MCF 10A (cell line): ENCODE results near the gene RFX4. TPM values are rescaled to one million over a fixed set of nuclear protein-coding genes. Genes with fewer than 3 reads are reported as not detected.

ENCODE experiments used
- BruUV-seq: library from RNA; stranded (reverse); fragments of 400-500 nt; replicated peaks from 2 replicates; lab custom pipeline; 2021; lab: Mats Ljungman, UMichigan
- CTCF ChIA-PET: fragments of 300-600 bp; sonication (Branson Sonifier 250); formaldehyde crosslinking; extraction: SDS; loops from one replicate; lab custom pipeline; 2021; ENCODE audit warnings: antibody characterized with exemption, inconsistent platforms; lab: Yijun Ruan, JAX
- POLR2A ChIA-PET: fragments of 300-600, 350-650 bp; sonication (Branson Sonifier 250); formaldehyde crosslinking; extraction: SDS; loops from one replicate; lab custom pipeline; 2020; ENCODE audit warnings: antibody characterized with exemption, inconsistent platforms; lab: Yijun Ruan, JAX
- DNase-seq: peaks from one replicate; pipeline ENCODE4 v3.0.0-alpha.2; 2018; ENCODE audit not compliant: unreplicated experiment
- H3K27ac Mint-ChIP-seq: one replicate; pipeline ENCODE4 v1.8.0; 2022; ENCODE audit warnings: mild to moderate bottlenecking, low read depth, mixed read lengths; ENCODE audit not compliant: unreplicated experiment
- H3K27me3 Mint-ChIP-seq: one replicate; pipeline ENCODE4 v1.8.0; 2022; ENCODE audit warnings: mixed read lengths; ENCODE audit not compliant: insufficient read depth, unreplicated experiment
- H3K36me3 Mint-ChIP-seq: one replicate; pipeline ENCODE4 v1.8.0; 2022; ENCODE audit warnings: mild to moderate bottlenecking, moderate library complexity, mixed read lengths; ENCODE audit not compliant: insufficient read depth, unreplicated experiment
- H3K4me1 Mint-ChIP-seq: one replicate; pipeline ENCODE4 v1.8.0; 2022; ENCODE audit warnings: mixed read lengths; ENCODE audit not compliant: insufficient read depth, unreplicated experiment
- H3K4me3 Mint-ChIP-seq: one replicate; pipeline ENCODE4 v1.8.0; 2022; ENCODE audit warnings: mild to moderate bottlenecking, moderate library complexity, mixed read lengths; ENCODE audit not compliant: unreplicated experiment
- H3K9me3 Mint-ChIP-seq: one replicate; pipeline ENCODE4 v1.8.0; 2022; ENCODE audit warnings: mixed read lengths; ENCODE audit not compliant: unreplicated experiment
- intact Hi-C: fragments of 100-400 bp; cut with micrococcal nuclease; formaldehyde crosslinking; loops from 2 replicates; pipeline ENCODE4 v1.14.1; 2022
- total RNA-seq: library from RNA; stranded (reverse); gene quantifications from 2 replicates; pipeline ENCODE4 v1.2.3, GENCODE V29; 2022
- TF ChIP-seq, protein P1 (sequence below): fragments of 200-600 bp; IDR thresholded peaks from one replicate; pipeline ENCODE4 v1.8.0; 2022; ENCODE audit warnings: antibody characterized with exemption, mild to moderate bottlenecking; ENCODE audit not compliant: unreplicated experiment

The RFX4 gene
- total RNA-seq, 1 experiment from 2014 or later, result not detected

DNA sequence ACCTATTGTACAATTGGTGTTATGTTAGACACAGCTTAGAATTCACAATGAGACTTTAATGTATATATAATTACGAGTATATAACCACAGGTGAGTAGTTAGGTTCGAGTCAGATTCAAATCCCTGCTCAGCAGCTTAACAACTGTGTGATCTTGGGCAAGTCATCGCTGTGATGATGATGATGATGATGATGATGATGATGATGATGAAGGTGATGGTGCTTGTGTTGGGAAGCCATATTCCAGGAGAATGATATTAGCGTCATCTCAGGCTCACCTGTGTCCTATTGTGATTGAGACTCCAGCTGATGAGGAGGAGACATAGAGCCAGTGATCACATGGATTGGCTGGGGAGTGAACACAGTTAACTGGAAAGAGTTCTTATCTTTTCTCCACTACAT, 16.5 kb downstream of the RFX4 start:
- CTCF ChIA-PET, result no interaction called here
- POLR2A ChIA-PET, result no interaction called here

DNA sequence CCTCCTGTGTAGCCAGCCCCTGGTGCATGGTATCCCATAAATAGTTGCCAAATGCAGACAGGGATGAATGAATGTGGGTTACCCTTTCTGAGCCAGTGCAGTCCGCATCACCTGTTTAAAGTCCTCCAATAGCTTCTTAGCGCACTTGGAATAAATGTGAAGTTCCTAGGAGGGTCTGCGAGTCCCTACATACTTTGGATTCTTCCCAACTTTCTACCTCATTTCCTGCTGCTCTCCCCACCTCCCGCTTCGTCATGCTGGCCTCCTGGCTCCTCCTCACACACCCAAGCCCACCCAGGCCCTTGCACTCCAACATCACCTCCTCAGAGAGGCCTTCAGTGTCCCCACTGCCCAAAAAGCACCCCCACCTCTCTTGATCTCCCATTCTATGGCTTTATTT, 17.7 kb downstream of the RFX4 start:
- intact Hi-C loops, result no loop called here
- Mint-ChIP-seq H3K9me3 (no peaks in the 10 kb centered on the region), H3K4me3 (no peak overlapping the region), H3K4me1 (no peaks in the 10 kb centered on the region), H3K36me3 (no peaks in the 10 kb centered on the region), H3K27me3 (peaks cover 11% of the 10 kb centered on the region), H3K27ac (no peak overlapping the region)
- POLR2A ChIA-PET, result no interaction called here
- TF ChIP-seq, protein P1, sequence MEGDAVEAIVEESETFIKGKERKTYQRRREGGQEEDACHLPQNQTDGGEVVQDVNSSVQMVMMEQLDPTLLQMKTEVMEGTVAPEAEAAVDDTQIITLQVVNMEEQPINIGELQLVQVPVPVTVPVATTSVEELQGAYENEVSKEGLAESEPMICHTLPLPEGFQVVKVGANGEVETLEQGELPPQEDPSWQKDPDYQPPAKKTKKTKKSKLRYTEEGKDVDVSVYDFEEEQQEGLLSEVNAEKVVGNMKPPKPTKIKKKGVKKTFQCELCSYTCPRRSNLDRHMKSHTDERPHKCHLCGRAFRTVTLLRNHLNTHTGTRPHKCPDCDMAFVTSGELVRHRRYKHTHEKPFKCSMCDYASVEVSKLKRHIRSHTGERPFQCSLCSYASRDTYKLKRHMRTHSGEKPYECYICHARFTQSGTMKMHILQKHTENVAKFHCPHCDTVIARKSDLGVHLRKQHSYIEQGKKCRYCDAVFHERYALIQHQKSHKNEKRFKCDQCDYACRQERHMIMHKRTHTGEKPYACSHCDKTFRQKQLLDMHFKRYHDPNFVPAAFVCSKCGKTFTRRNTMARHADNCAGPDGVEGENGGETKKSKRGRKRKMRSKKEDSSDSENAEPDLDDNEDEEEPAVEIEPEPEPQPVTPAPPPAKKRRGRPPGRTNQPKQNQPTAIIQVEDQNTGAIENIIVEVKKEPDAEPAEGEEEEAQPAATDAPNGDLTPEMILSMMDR, result no peak
- CTCF ChIA-PET, result no interaction called here
- BruUV-seq, result no TSS peak
- DNase-seq, result no peak

More for the DNA sequence above, 16.5 kb downstream of the RFX4 start:
- intact Hi-C loops, result no loop called here
- peaks cover 11% of the 10 kb centered on the region for H3K27me3 Mint-ChIP-seq
- H3K4me3 Mint-ChIP-seq, result no peak overlapping the region
- TF ChIP-seq, protein P1, result no peak
- no peak overlapping the region for H3K27ac Mint-ChIP-seq
- H3K9me3 Mint-ChIP-seq, result no peaks in the 10 kb centered on the region
- DNase-seq, result no peak
- no peaks in the 10 kb centered on the region for H3K4me1 Mint-ChIP-seq
- BruUV-seq, result no TSS peak
- H3K36me3 Mint-ChIP-seq, result no peaks in the 10 kb centered on the region

DNA sequence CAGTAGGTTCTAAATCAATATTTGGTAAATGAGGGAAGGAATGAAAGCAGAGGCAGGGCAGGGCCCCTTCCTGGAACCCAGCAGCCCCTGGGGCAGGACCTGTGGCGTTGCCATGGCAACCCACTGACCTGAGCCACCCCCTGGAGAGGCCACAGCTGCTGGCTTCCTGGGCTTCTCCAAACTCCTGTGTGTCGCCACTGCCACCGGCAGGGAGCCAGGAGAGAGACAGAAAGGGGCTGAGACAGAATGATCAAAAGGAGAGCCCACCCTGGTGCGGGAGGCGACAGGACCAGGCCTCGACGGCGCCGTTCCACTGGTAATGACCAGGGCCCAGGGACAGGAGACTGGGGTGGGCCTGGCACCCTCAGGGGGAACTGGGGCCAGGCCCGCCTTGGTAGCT, 18.2 kb downstream of the RFX4 start:
- BruUV-seq, result no TSS peak
- POLR2A ChIA-PET, result no interaction called here
- no peak for DNase-seq
- TF ChIP-seq, protein P1, result no peak
- H3K4me3 Mint-ChIP-seq, result no peak overlapping the region
- H3K27me3 Mint-ChIP-seq, result peaks cover 11% of the 10 kb centered on the region
- CTCF ChIA-PET, result no interaction called here
- H3K36me3 Mint-ChIP-seq, result no peaks in the 10 kb centered on the region
- H3K9me3 Mint-ChIP-seq, result no peaks in the 10 kb centered on the region
- intact Hi-C loops, result no loop called here
- no peak overlapping the region for H3K27ac Mint-ChIP-seq
- no peaks in the 10 kb centered on the region for H3K4me1 Mint-ChIP-seq

DNA sequence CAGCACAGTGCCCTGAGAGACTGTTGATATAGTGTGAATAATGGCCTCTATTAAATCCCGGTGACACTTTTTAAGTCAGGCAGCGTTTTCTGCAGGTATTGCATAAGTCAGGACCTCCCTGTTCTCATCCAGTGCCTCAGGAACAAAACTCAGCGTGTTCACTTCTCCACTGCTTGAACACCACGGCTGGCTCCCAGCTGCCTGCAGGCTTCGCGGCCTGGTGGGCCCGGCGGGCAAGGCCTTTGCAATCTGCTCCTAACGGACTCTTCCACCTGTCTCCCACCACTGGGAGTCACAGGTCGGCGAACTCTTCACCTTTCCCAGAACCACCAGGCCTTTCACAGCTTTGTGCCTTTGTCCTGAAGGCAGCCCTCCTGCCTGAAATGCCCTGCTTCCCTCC, 18.7 kb downstream of the RFX4 start:
- Mint-ChIP-seq H3K36me3 (no peaks in the 10 kb centered on the region), H3K9me3 (no peaks in the 10 kb centered on the region), H3K27ac (no peak overlapping the region), H3K27me3 (peaks cover 11% of the 10 kb centered on the region), H3K4me1 (no peaks in the 10 kb centered on the region), H3K4me3 (no peak overlapping the region)
- ChIA-PET CTCF (no interaction called here), POLR2A (no interaction called here)
- BruUV-seq, result no TSS peak
- TF ChIP-seq, protein P1, result no peak
- no peak for DNase-seq
- intact Hi-C loops, result no loop called here
